C4-2B (cell line): ENCODE data around the gene DDRGK1.
"Not testable (repeated sequence)": the region's sequence is repeated elsewhere in the genome, so short reads cannot be mapped to it uniquely, and the experiment has no call there.

Experiments used
- H3K27ac ChIP-seq: fragments of 450-650 bp; 2 replicates; pipeline ENCODE4 v1.5.1; 2017
- CTCF ChIP-seq: fragments of 450-650 bp; conservative IDR thresholded peaks from 2 replicates; pipeline ENCODE4 v1.5.1; 2017; ENCODE audit warnings: mild to moderate bottlenecking
- ZFX ChIP-seq: fragments of 450-650 bp; IDR thresholded peaks from 2 replicates; pipeline ENCODE4 v1.6.1; 2017

DDRGK1 gene

DNA sequence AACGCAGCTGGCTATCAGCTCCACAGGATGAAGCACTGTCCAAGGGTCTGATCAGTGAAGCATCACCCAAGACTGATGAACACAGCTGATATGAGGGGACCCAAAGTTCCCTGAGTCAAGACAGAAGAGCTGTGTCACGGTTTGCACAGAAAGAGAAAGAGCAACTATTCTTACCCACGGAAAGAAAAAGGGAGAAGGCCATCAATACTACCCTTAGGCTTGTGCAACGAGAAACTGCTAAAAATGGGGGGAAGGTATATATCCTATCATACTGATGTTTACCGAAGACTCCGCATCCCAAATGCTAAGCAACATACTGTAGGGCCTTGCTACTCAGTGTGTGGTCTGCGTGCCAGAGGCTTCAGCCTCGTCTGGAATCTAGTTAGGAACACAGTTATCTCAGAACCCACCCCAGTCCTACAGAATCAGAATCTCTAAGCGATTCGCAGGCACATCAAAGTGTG is 45.5 kb downstream of the DDRGK1 start:
- TF ChIP-seq ZFX (no peak), CTCF (no peak)
- H3K27ac ChIP-seq, result peak overlapping the region; percentile 88

GRCh38 chr20:3157817-3158216 is 46.7 kb downstream of the DDRGK1 start:
- H3K27ac ChIP-seq, result no peak overlapping the region; the same call in 1 of the 2 replicates
- TF ChIP-seq ZFX, result no peak
- no peak for TF ChIP-seq CTCF

- TF ChIP-seq CTCF, result no peak
- TF ChIP-seq ZFX, result no peak
- 0 out of 2 replicates have a peak overlapping the region, but pooled peaks have one; percentile 10 for H3K27ac ChIP-seq
Observed at GRCh38 chr20:3156811-3157619, 47.5 kb downstream of the DDRGK1 start.

DNA sequence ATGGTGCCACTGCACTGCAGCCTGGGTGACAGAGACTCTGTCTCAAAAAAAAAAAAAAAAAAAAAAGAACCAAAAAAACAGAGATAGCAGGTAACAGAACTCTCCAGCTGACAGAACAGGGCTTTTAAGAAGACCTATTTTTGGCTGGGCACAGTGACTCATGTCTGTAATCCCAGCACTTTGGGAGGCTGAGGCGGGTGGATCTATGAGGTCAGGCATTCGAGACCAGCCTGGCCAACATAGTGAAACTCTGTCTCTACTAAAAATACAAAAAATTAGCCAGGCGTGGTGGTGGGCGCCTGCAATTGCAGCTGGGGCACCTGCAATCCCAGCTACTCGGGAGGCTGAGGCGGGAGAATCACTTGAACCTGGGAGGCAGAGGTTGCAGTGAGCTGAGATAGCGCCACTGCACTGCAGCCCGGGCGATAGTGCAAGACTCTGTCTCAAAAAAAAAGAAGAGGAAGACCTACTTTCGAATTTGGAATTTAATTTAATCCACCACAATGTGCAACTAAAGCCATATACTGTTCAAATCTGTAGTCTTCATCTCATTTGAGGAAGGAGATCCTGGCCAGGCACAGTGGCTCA is 52.3 kb downstream of the DDRGK1 start:
- not testable (repeated sequence) for H3K27ac ChIP-seq

- H3K27ac ChIP-seq, result no peak overlapping the region
- TF ChIP-seq CTCF (no peak), ZFX (no peak)
Observed at GRCh38 chr20:3150908-3151307, 53.6 kb downstream of the DDRGK1 start.

DNA sequence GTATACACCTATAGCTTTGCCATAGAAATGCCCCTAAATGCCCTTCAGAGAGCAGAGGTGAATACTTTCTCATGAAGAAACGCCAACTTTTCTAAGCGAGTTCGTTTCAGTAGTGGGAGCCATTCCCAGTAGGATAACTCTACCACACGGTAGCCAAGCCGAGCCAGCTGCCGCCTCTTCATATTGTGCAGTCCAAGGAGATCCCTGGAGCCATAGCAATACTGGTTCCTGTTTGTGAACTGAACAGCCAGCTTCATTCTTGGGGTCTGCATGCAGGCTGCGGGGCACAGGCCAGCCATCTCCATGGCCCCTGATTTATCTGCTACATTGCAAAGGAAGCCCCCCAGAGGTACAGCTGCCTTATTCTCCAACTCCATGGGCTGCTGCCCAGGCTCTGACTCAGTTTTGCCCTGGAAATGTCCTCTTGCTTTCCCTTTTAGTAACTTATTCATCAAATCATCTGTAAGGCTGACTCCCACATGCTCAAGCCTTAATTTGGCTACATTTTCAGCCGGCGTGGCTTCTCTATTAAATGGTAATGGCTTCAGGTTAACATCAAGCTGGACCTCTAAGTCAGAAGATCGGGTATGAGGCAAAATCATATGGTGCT is 57.6 kb downstream of the DDRGK1 start:
- H3K27ac ChIP-seq, result no peak overlapping the region
- TF ChIP-seq CTCF, result no peak
- no peak for TF ChIP-seq ZFX

- H3K27ac ChIP-seq, result no peak overlapping the region
- no peak for TF ChIP-seq CTCF
- TF ChIP-seq ZFX, result no peak
Observed at GRCh38 chr20:3141757-3142156, 62.7 kb downstream of the DDRGK1 start.
